ENCODE data around the gene KIF2A.

The KIF2A gene

DNA sequence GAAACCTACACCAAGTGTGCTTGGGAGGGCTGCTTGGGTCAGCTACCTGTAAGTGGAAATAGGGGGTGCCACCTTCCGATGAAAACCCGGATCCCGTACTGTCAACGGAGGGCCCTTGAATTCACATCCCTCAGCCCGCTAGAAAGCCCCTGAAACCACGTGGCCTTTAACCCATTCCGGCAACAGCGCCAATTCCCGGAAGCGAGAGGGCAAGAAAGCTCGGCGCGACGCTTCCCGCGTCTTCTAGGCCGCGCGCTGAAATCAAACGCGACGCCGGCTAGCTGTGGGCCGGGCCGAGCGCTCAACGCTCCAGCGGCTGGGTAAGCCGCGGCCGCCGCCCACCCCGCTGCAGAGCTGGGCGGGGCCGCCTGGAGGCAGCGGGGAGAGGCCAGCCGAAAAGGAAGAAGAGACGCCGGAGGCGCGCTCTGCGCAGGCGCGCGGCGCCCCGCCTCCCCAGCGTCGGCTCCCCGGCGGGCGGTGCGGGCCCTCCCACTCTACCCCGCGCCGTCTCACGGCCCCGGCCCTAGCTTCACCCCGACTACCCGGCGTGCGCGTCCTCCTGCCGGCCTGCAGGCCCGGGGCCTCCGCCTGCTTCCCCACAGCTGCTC is at the start of gene KIF2A:
Gene KIF2A, plus strand, starts transcription at position 492 of the 608 bp plus-strand sequence. CDS start 267 bp downstream, outside the sequence.
- peak; percentile 98 for DNase-seq (ENCODE audit: low read depth, low spot score)

GRCh38 chr5:62257020-62257367 is 49.0 kb upstream of the KIF2A start:
- DNase-seq (ENCODE audit: low read depth, low spot score), result no peak

GRCh38 chr5:62258654-62259053 is 47.4 kb upstream of the KIF2A start:
- no peak for DNase-seq (ENCODE audit: low read depth, low spot score)

DNA sequence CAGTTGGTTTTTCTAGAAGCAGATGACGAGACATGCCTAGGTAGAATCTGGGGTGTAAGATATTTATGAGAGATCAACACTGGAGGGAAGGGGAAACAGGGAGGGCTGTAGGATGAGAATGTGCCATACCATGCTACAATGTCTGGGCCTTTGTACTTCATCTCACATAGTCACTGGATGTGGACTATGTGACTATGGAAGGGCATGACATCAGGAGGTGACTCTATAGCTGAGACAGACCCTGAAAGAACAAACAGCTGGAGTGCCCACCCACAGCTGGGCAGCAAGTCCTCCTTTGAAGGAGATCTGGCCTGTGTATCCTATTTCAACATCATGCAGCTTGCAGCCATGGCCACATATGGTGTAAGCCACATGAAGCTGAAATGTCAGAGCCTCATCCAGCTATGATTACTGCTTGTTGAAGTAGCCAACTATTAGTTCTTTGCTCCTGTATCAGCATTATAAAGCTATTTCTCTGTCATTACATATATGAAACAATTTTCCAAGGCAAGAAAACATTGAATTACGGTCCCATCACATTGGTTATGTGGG is 46.2 kb upstream of the KIF2A start:
- DNase-seq (ENCODE audit: low read depth, low spot score), result no peak

- DNase-seq (ENCODE audit: low read depth, low spot score), result peak; percentile 36
These were observed 45.5 kb upstream of the KIF2A start for GRCh38 chr5:62260513-62260912.

DNA sequence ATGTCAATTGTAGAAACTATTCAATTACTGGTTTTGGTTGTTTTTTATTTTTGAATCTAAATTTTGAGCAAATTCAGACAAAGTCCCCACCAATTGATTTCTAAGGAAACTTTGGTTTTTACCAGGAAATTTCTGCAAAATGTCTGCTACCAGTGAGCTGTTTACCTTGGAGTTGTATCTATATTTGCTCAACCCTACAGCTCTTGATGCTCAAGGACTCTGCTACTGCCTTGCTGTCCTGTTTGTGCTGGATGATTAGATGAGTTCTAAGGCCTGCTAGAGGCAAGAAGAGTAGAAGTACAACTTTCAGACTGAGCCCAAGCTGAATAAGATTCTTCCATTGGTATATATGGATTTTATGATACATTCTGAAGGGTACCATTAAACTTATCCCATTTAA is 42.6 kb upstream of the KIF2A start:
- DNase-seq (ENCODE audit: low read depth, low spot score), result no peak

GRCh38 chr5:62265648-62266112 is 40.3 kb upstream of the KIF2A start:
- DNase-seq (ENCODE audit: low read depth, low spot score), result no peak

- no peak for DNase-seq (ENCODE audit: low read depth, low spot score)
These were observed 39.4 kb upstream of the KIF2A start for GRCh38 chr5:62266573-62266972.

GRCh38 chr5:62268234-62268633 is 37.8 kb upstream of the KIF2A start:
- DNase-seq (ENCODE audit: low read depth, low spot score), result peak; percentile 4

DNA sequence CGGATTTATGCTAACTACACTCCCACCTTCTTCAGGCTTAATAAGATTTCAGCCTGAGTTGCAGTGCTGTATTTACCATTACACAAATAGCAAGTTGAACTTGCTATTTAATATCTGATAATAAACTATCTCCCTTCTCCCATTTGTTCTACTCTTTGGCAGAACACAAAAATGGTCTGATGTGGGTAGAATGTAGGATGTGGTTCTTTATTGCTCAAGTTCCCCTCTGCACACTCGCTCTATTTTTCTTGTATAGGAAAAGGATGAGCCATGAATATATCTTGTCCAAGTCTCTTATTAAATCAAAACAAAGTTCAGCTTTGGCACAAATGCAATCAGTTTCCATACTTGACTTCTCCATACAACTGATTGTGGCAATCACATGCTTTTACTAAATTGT is 37.2 kb upstream of the KIF2A start:
- DNase-seq (ENCODE audit: low read depth, low spot score), result no peak

DNA sequence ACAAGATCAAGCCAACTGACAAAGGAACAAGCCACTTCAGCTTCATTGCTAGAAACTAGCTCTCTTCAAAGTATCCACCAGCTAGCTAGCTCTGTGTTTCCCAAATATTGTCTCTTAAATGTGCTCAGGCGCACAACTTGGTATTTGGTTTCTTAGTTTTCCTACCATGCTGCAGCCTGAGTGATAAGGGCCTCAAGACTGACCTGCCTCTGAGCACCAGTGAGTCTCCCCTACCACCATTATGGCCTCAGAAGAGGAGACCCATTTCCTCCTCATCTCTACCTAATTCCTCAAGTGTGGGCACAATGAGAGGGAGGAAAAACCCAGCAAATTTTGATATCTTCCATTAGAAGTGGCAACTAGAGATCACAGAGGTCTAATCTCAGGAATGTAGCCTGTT is 34.6 kb upstream of the KIF2A start:
- no peak for DNase-seq (ENCODE audit: low read depth, low spot score)

- DNase-seq (ENCODE audit: low read depth, low spot score), result no peak
These were observed 34.1 kb upstream of the KIF2A start for GRCh38 chr5:62271870-62272269.

DNA sequence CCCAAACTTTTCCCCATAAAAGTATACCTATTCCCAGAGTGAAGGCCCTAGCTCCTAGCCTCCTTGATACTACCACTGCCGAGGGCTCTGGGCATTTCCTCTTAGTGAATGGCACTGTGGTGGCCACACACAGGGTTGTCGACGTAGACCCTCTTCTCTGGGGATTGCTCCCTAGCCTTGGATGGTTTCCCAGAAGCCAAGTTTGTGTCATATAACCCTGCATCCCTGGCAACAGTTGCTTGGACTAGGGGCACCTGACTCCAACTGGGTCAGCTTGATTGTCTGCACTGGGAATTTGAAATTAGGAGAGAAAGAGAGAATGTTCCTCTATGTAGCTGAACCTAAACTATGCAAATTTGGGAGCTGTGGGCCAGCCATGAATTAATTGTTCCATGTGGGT is 32.3 kb upstream of the KIF2A start:
- DNase-seq (ENCODE audit: low read depth, low spot score), result no peak

DNA sequence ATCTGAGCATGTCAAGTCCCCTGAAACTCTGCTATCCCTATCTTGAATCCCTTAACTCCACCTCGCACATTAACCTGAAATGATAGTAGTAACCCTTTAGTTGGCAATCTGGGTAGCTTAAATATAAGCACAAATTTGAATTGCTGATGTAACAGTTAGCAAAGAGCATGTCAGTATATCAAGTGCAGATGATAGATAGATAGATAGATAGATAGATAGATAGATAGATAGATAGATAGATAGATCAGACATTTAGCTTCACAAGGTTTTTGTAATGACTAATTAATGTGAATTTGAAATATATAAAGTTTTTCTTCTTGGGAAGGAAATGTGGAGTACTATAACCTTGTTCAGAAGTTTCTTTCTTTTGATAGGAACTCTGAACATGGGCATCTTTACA is 30.4 kb upstream of the KIF2A start:
- DNase-seq (ENCODE audit: low read depth, low spot score), result no peak

- DNase-seq (ENCODE audit: low read depth, low spot score), result no peak
These were observed 24.6 kb upstream of the KIF2A start for GRCh38 chr5:62281411-62281810.

DNA sequence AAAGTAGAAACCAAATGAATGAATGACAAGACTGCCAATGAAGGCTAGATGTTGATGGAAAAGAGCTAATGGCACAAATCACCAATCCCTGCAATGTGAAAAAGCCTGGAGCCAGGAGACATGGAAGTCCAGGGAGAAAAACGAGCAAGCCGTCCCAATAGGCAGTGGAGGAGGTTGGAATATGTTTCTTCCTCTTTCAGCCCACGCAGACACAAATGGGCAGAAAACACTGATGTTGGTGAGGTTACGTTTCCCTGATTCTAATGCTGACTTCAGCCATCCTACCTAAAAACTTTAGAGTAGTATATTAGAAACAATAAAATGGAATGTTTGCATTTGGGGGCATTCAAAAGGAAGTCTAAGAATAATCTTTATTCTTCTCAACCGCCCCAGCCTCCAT is 23.9 kb upstream of the KIF2A start:
- no peak for DNase-seq (ENCODE audit: low read depth, low spot score)

DNA sequence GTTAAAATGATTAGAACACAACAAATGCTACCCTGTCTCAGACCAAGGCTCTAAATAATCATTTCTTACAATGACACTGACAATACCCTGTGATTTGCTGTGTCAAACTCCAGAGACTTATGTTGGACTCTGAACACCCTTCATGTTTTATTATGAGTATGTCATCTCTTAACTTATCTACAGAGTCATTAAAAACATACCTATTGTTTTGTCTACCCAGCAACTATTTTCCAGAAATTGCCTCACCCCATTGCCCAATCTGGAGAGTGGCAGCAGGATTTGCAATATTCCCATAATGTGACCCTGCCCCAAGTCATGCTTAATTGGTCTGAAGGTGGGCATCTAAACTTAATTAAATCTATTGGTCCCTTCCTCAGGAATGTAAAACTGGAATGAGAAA is 23.0 kb upstream of the KIF2A start:
- DNase-seq (ENCODE audit: low read depth, low spot score), result no peak

DNA sequence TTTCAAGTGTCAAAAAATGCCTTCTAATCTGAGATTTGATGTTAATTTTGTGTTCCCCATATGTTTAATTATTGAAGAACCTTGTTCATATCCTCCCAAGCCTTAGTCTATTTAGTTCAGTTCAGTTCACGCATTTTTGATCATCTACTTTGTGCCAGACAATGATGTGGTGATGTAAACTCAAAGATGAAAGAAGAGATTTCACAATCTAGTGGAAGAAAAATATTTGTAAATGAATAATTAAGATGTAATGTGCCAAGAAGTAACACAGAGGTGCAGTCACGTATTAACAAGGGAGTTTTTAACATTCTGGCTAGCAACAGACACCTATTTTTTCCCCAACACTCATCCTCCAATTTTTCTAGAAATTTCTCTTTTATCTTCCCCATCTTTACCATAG is 22.1 kb upstream of the KIF2A start:
- DNase-seq (ENCODE audit: low read depth, low spot score), result no peak

- no peak for DNase-seq (ENCODE audit: low read depth, low spot score)
These were observed 20.8 kb upstream of the KIF2A start for GRCh38 chr5:62284946-62285891.

DNA sequence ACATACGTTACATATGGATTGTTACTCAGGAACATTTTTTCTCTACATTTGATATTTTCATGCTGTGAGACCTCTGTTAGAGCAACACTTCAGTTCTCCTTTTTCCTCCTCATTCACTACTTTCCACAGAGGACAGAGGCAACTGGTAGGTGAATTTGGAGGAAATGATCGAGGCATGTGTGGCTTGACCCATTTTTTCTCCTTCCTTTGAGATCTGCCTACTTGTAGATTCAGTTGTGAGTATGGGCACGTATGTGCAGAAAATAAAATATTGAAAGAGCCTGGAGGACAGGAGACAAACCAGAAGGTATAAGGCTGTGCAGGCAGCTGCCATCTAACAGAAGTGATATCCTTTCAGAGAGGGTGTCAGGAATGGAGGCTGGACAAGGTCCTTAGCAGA is 19.2 kb upstream of the KIF2A start:
- DNase-seq (ENCODE audit: low read depth, low spot score), result no peak

DNA sequence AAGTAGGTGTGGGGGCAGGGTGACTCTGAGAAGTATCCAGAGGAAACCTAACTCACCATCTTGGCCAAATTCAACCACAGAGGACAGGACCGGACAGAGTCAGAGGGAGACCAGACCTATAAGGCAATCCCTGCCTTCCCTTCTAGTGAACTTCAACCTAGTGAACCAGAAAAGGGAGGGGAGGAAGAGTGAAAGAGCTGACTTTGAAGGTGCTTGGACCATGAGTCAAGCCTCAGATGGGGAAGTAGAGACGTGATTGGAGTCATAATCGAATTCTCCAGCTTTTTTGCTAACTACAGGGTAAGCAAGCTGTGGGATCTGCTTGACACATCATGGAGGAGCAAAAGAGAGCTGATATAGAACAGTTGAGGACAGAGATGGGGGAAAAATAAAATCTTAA is 18.8 kb upstream of the KIF2A start:
- no peak for DNase-seq (ENCODE audit: low read depth, low spot score)

DNA sequence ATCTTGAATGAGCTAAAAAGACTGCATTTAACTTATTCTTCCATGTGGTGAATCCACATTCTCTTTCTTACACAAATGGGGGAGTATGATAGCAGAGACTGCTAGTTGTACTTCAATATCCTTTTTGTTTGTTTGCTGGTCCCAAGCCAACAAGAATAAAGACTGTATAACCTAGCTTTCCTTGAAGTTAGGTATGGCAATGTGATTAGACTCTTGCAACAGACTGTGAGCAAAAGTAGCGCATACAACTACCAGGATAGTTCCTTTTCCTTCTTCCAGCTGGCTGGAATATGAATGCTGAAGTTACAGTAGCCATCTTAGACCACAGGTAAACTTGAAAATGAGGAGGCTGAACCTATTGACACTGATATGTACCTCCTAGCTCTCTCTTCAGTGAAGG is 17.9 kb upstream of the KIF2A start:
- DNase-seq (ENCODE audit: low read depth, low spot score), result no peak

GRCh38 chr5:62289813-62290212 is 16.2 kb upstream of the KIF2A start:
- DNase-seq (ENCODE audit: low read depth, low spot score), result no peak

Measured in astrocyte of the hippocampus (primary cell).